Nucleus accumbens (tissue), 56 donors: Measurements from ENCODE around the gene MACC1.

Experiments
- DNase-seq, 56 donors: peaks; one replicate each; lab custom pipeline; 2025; lab: John Stamatoyannopoulos, UW

The MACC1 gene, protein sequence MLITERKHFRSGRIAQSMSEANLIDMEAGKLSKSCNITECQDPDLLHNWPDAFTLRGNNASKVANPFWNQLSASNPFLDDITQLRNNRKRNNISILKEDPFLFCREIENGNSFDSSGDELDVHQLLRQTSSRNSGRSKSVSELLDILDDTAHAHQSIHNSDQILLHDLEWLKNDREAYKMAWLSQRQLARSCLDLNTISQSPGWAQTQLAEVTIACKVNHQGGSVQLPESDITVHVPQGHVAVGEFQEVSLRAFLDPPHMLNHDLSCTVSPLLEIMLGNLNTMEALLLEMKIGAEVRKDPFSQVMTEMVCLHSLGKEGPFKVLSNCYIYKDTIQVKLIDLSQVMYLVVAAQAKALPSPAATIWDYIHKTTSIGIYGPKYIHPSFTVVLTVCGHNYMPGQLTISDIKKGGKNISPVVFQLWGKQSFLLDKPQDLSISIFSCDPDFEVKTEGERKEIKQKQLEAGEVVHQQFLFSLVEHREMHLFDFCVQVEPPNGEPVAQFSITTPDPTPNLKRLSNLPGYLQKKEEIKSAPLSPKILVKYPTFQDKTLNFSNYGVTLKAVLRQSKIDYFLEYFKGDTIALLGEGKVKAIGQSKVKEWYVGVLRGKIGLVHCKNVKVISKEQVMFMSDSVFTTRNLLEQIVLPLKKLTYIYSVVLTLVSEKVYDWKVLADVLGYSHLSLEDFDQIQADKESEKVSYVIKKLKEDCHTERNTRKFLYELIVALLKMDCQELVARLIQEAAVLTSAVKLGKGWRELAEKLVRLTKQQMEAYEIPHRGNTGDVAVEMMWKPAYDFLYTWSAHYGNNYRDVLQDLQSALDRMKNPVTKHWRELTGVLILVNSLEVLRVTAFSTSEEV

DNA sequence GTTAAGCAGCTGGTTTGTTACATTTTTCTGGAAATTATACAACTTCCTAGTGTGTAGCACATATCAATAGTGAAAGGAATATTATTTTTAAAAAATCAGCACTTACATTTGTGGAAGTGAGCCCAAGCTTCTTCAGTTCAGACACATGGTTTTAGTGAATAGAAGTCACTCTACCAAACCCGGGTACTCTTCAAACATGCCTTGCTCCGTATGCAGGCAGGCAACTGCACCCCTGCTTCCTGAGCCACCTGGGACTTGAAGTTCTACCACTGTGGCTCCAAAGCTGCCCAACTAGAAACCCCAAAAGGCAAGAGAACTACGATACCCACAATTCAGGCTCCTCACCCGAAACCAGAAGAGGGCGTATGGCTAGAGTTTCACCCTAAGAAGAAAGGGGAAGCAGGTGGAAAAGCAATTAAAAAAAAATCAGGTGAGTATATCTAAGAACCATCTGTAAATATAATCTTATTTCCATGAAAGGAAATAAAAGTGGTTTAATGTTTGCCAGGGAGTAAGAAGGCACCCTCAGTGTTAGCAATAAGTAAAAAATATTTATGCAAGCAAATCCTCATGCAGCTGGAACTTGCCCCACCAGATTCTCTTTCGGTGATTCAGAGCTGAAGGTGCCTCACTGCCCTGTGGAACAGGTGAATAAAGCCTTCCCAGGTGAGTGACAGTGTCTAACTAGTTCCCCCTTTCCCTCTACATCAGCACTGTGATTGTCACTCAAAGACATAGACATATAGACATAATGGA, at the start of gene MACC1:
TSS of gene MACC1 (minus strand) at position 192 of the 756 bp plus-strand sequence. CDS start 55,522 bp downstream, outside the sequence.
- DNase-seq = no peak

GRCh38 chr7:20264623-20265022, 47.4 kb upstream of the MACC1 start:
- no peak for DNase-seq

DNA sequence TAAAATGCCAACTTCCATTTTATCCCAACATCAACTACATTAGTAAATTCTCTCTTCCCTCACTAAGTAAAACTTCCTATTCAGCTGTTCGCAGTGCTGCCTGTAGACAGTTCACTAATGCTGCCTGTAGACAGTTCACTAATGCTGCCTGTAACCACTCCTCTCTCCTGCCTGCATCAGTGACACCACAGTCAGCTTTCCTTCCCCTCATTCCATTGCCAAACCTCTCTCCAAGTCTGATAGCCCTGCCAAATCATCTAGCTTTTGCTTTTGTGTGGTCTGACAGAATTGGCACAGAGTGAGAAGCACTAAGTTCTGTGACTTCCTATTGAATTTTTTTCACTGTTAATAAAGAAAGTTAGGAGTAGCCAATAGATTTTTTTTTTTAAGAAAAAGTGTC, 43.0 kb upstream of the MACC1 start:
- DNase-seq = peak in 1 of 56 donors; percentile 10

DNA sequence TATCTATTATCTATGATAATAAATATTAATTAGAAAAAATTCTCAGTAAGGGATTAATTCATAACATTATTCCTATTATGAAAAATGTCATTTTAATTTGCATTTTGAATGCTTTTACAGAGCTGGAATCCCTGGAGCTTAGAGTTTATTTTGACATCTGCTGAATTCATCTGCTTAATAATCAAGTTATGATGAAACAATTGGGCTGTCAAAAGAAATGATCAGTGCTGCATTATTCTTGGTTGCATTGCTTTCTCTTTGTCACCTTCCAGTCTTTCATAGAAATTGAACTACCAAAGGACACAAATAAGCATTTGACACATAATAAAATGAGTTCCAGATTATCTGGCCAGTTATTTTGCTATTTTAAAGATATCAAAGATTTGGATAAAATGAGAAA, 40.0 kb upstream of the MACC1 start:
- DNase-seq = no peak

DNA sequence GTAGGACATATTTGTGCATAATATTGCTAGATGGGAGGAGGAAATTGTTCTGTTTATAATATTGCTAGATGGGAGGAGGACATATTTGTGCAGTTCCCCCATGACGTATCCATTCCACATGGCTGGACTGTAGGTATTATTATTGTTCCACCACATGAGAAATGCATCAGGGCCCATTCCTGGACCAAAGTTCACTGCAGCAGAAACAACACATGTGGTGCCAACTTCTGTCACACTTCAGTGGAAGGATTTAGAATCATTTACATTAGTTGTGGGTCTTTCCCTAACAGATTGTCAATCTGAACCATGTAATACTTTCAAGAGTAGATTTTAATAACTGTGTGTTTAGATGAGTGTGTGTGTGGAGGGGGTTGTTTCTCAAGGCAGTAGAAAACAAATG, 32.7 kb upstream of the MACC1 start:
- no peak for DNase-seq

GRCh38 chr7:20249376-20249775, 32.2 kb upstream of the MACC1 start:
- no peak for DNase-seq

DNA sequence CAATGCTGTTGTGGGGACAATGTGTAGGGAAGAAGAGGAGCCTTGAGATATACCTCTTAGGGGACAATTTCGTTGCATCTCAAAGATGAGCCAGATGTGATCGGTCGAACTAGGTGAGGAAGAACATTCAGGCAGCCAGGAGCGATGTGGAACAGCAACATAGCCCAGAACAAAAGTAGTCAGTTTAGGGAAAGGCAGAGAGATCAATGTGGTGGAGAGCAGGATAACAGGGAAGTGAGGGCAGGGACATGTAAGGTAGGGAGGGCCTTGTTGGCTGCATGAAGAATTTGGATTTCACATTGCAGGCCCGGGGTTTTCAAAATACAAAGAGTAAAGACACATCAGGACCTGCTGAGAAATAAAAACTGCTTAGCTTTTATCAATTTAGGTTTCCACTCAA, 29.1 kb upstream of the MACC1 start:
- DNase-seq = no peak

DNA sequence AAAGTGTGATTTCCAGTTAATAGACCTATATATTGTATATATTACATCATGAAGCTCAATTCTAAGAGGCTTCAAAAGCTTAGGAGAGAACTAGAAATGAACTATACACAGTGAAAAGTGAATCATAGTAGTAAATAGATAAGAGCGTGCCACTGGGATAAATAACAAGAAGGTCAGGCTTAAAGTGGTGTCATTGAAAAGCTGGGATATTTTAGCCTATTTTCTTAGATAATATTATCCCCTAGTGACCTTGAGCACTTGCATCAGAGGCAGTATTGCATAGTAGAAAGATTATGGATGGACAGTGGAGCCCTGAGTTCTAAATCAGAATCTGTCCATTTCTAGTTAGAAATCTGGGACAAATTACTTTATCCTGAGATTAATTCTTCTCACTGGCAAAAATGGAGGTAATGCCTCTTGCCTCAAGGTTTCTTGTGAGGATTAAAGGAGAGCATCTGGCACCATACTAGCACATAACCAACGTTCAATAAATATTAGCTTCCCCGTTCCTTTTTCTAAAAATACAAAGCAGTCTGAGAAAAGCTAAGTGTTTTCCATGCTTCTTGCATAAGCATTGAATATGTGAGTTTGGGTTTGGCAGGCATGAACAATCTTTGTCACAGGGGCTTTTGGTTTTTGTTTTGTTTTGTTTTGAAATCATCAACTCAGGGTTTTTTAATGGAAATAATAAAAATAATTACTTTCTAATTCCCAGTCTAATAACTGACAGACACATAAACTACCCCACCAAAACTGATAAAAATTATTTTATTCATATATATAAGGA, 27.3 kb upstream of the MACC1 start:
- no peak for DNase-seq

- no peak for DNase-seq
These were observed 24.7 kb upstream of the MACC1 start for GRCh38 chr7:20241911-20242261.

DNA sequence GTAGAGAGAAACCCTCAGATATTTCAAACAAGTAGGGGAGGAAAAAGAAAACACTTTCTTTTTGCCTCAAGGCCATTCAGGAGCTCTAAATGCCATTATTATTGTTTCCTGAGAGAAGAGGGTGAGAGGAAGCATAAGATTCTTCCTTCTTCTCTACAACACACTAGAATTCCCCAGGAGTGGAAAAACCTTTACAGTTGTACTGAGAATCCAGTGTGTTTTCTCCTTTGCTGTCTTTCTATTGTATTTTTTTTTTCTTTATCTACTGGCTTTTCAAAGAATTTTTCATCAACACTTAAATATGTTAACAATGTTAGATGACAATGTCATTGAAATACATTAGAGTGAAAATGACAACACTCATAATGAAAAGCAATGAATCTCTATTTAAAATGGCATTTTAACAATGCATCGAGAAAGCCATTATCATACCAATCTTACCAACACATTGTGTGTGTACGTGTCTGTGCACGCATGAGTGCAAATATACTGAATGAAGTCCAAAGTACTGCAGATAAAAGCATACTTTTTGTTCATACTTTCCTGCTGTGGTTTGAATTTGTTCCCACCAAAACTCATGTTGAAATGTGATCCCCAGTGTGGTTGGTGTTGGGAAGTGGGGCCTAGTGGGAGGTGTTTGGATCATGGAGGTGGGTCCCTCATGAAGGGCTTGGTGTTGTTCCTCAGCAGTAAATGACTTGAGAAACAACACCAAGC, 24.2 kb upstream of the MACC1 start:
- no peak for DNase-seq

GRCh38 chr7:20240080-20240926, 23.1 kb upstream of the MACC1 start:
- no peak for DNase-seq

- peak in 1 of 56 donors; percentile 14 for DNase-seq
These were observed 21.7 kb upstream of the MACC1 start for GRCh38 chr7:20238754-20239324.

GRCh38 chr7:20238194-20238753, 21.1 kb upstream of the MACC1 start:
- DNase-seq = no peak

DNA sequence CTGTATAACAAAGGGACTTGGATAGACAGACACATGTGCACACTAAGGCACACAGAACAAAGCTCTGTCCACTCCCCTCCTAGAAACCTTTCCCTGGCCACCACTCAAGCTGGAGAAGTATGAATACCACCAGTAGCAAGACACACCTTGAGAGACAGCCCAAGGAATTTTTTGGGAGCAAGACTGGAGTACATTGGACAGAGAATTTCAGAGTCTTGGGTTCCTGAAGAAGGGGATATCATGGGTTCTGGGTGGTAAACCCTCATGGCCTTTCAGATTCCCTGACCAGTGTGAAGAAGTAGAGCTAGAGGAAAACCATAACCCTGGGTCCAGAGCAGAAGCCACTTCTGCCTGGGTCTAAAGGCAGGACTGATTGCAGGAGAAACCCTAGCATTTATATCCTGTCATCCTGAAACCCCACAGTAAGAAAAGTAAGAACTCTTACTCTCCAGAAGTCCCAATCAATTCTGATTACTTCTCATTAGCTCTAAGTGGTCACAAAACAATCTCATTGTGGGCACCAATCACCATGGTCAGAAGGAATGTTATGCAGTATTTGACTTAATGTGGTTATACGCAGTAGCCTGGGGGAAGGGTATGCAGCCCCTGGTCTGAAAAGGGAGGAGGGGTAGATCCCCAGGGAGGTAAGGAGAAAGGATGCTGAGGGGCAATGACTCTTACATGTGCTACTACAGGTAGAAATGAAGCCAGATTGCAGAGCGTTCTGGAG, 20.4 kb upstream of the MACC1 start:
- no peak for DNase-seq

DNA sequence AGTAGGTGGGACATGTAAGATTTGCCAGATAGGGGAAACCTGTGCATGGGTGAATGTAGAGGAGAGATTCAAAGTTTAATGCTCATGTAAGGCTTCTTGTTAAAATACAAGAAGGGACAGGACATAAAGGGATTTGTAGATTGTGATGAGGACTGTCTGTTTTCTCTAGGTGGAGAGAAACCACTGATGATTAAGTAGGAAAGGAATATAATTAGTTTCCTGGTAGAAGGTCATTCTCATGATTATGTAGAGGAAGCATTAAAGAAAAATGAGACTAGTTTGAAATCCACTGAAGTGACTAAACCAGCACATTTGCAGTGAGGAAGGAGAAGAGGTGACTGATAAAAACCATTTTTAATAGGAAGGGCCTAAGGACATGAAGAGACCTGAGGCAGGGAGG, 19.6 kb upstream of the MACC1 start:
- no peak for DNase-seq

- DNase-seq = no peak
These were observed 18.9 kb upstream of the MACC1 start for GRCh38 chr7:20236043-20236442.

DNA sequence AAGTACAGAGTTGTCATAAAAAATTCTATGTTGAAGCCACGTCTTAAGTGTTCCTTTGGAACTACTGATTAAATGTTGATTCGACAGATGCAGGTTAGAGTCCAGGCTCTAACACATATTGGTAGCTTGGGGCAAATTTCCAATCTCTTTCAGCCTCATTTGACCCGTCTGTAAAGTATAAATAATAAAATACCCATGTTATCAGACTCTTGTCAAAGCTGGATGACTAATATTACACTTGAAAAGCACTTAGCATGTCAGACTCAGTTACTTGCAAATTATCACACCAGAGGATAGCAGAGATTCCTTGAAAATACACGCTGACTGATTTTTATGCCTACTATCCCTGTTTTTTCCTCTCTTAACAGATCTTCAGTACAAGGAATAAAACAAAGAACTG, 18.1 kb upstream of the MACC1 start:
- no peak for DNase-seq
